Pancreas (tissue), 10 donors: Measurements from ENCODE around the gene EREG. TPM values are rescaled to one million over a fixed set of nuclear protein-coding genes. Genes with fewer than 3 reads are reported as not detected.

Experiments used
- ATAC-seq, 4 donors: fragments of 200-7000 bp; cut with Tn5 transposase; one replicate each; pipeline versions ENCODE4 v1.8.0 to v1.9.1; 2020; ENCODE audit warnings: mild to moderate bottlenecking in 4 of 4, moderate library complexity in 4 of 4
- DNase-seq, 6 donors: peaks; one replicate each; pipeline ENCODE4 v3.0.0-alpha.2; 2020
- FAIRE-seq: peaks from 2 replicates; lab custom pipeline; 2012; peaks lifted over from hg19 to GRCh38; lab: Jason Lieb, UNC
- H3K27ac ChIP-seq, 4 donors: fragments of 200-600 bp; sonication (generic); 1 replicate in 3 of 4; 2 replicates in 1 of 4; pipeline versions ENCODE4 v1.5.0 to v1.8.0; 2020
- H3K27me3 ChIP-seq, 4 donors: fragments of 200-600 bp; one replicate each; pipeline ENCODE4 v1.8.0; 2021
- H3K36me3 ChIP-seq, 3 donors: fragments of 200-600 bp; sonication (generic) in 1 of 3; one replicate each; pipeline versions ENCODE4 v1.5.0 to v1.8.0; 2020 to 2021
- H3K4me1 ChIP-seq, 3 donors: fragments of 200-600 bp; one replicate each; pipeline ENCODE4 v1.8.0; 2021
- H3K4me3 ChIP-seq, 4 donors: fragments of 200-600 bp; sonication (generic) in 2 of 4; one replicate each; pipeline versions ENCODE4 v1.5.0 to v1.8.0; 2020 to 2021
- H3K9me3 ChIP-seq, 4 donors: fragments of 200-600 bp; one replicate each; pipeline ENCODE4 v1.8.0; 2021
- WGBS, 2 donors: extraction: QIAGEN DNeasy Blood & Tissue Kit; methylation state at CpG; one replicate each; pipeline ENCODE4 v1.1.7; 2013; 5-methylcytosine and 5-hydroxymethylcytosine counted together
- intact Hi-C, 3 donors: fragments of 100-400 bp; cut with DNase I; formaldehyde crosslinking; loops; one replicate each; pipeline versions ENCODE4 v1.11.1 to v1.14.2; 2022
- polyA plus RNA-seq, 2 donors: library from polyadenylated mRNA; stranded (reverse); fragments of 200-250 nt; gene quantifications; one replicate each; pipeline ENCODE4 v1.2.3, GENCODE V29; 2013
- total RNA-seq, 6 donors: library from RNA; stranded (reverse); fragmentation: NEBNext Ultra II Directional in 4 of 6; extraction: Animal tissue kit (Norgen Biotek cat#: 25700) in 4 of 6; gene quantifications; one replicate each; pipeline versions ENCODE4 v1.2.1 to v1.2.4, GENCODE V29; 2021 to 2023
- TF ChIP-seq, protein P1 (sequence below), 4 donors: fragments of 200-600 bp; sonication (generic) in 3 of 4; IDR thresholded peaks; one replicate each; pipeline versions ENCODE4 v1.5.0 to v1.8.0; 2021; ENCODE audit warnings: antibody characterized with exemption in 4 of 4
- donor health status: healthy with polysubstance abuse.
- donor health status: DM: no; HTN: no; CAD: no; lungs with moderate emphysema.
- donor health status: DM: no; HTN: no; CAD: no.
- donor health status: control.
- donor health status: control.
- donor health status: Bipolar disorder and iron deficiency.
- donor health status: DM: yes; HTN: yes; CAD: no.
- donor health status: DM: no; HTN: no; CAD: no.
- donor health status: DM: no; HTN: no; CAD: no.
- donor health status: DM: yes; HTN: yes; CAD: no.

Gene EREG
- total and polyA plus RNA-seq, 8 donors, result 0.06 to 0.09 (median 0.09) TPM; not detected in 5

DNA sequence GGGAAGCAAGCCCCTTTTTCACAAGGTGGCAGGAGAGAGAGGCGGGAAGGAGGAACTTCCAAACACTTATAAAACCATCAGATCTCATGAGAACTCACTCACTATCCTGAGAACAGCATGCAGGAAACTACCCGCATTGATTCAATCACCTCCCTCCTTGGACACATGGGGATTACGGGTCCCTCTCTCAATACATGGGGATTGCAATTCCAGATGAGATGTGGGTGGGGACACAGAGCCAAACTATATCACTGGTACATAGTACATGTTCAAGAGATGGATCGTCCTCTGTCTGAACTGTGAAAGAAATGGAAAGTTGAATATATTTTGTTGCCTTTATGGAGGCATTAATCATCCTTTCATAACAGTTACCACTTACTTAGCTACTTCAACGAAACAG is 12.8 kb downstream of the EREG start:
- no peaks in the 10 kb centered on the region for H3K9me3 ChIP-seq
- H3K4me3 ChIP-seq, result no peak overlapping the region
- no peaks in the 10 kb centered on the region for H3K36me3 ChIP-seq
- H3K27ac ChIP-seq, result no peak overlapping the region
- FAIRE-seq (no peak), ATAC-seq (no peak), DNase-seq (no peak)
- intact Hi-C loops, result loop anchor here in 1 of 3 donors (10.0 kb wide), 1 partner anchor 297 kb away; no protein-coding TSS in a partner anchor
- H3K27me3 ChIP-seq, result peaks cover 0 to 3% (median 0%) of the 10 kb centered on the region in 4 donors
- WGBS, 2 donors, result 55 to 63% methylated on average over 5 of the region's 5 CpGs
- no peaks in the 10 kb centered on the region for H3K4me1 ChIP-seq
- TF ChIP-seq, protein P1, sequence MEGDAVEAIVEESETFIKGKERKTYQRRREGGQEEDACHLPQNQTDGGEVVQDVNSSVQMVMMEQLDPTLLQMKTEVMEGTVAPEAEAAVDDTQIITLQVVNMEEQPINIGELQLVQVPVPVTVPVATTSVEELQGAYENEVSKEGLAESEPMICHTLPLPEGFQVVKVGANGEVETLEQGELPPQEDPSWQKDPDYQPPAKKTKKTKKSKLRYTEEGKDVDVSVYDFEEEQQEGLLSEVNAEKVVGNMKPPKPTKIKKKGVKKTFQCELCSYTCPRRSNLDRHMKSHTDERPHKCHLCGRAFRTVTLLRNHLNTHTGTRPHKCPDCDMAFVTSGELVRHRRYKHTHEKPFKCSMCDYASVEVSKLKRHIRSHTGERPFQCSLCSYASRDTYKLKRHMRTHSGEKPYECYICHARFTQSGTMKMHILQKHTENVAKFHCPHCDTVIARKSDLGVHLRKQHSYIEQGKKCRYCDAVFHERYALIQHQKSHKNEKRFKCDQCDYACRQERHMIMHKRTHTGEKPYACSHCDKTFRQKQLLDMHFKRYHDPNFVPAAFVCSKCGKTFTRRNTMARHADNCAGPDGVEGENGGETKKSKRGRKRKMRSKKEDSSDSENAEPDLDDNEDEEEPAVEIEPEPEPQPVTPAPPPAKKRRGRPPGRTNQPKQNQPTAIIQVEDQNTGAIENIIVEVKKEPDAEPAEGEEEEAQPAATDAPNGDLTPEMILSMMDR (IDR thresholded peaks at IDR 0.05), result no peak

DNA sequence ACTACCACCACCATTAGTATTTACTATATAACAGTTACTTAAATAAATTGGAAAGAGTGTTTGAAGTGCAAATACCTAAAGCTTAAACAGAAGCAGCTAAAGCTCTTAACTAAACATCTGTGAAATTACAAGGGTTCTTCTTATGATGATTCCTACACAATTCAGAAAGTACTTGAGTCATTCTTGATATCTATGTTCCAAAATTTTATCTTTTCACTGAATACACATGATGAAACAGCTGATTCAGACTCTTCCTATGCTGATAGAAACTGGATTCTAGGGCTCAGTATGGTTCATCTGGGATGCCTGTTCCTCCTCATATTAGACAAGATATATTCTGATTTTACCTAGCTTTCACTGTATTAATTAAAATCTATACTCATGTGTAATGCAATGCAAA is 13.6 kb downstream of the EREG start:
- H3K27ac ChIP-seq, result no peak overlapping the region
- no peak overlapping the region for H3K4me3 ChIP-seq
- DNase-seq, result no peak
- H3K27me3 ChIP-seq, result peaks cover 0 to 3% (median 0%) of the 10 kb centered on the region in 4 donors
- no peak for ATAC-seq
- no peaks in the 10 kb centered on the region for H3K4me1 ChIP-seq
- TF ChIP-seq, protein P1 (IDR thresholded peaks at IDR 0.05), result no peak
- intact Hi-C loops, result loop anchor here in 1 of 3 donors (10.0 kb wide), 1 partner anchor 296 kb away; no protein-coding TSS in a partner anchor
- no peaks in the 10 kb centered on the region for H3K9me3 ChIP-seq
- no peak for FAIRE-seq
- H3K36me3 ChIP-seq, result no peaks in the 10 kb centered on the region

DNA sequence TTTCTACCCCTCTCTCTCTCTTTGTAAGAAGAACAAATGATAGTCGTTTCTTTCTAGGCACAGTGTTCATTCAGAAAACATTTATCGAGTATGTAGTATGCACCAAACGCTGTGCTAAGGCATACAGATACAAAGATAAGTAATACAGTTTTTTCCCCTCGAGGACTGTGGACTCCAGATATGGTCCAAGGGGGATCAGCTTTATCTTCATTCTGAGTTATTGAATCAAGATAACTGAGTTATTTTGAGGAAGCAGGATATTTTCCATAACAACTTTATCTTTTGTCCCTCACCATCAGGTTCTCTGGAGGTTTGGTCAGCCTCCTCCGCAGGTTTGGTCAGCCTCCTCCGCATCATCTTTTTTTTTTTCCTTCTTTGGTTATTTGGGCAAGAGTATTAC is 15.0 kb downstream of the EREG start:
- FAIRE-seq, result no peak

DNA sequence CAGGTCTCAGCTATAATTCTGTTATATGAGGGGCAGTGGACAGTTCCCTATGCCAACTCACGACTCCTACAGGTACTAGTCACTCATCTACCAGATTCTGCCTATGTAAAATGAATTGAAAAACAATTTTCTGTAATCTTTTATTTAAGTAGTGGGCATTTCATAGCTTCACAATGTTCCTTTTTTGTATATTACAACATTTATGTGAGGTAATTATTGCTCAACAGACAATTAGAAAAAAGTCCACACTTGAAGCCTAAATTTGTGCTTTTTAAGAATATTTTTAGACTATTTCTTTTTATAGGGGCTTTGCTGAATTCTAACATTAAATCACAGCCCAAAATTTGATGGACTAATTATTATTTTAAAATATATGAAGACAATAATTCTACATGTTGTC is 20.4 kb downstream of the EREG start:
- ATAC-seq (no peak), FAIRE-seq (no peak), DNase-seq (no peak)
- H3K4me1 ChIP-seq, result no peaks in the 10 kb centered on the region
- 49 to 53% methylated on average over 1 of the region's 1 CpG for WGBS, 2 donors
- no peaks in the 10 kb centered on the region for H3K27me3 ChIP-seq
- H3K4me3 ChIP-seq, result no peak overlapping the region
- TF ChIP-seq, protein P1 (IDR thresholded peaks at IDR 0.05), result no peak
- no peak overlapping the region for H3K27ac ChIP-seq
- H3K36me3 ChIP-seq, result no peaks in the 10 kb centered on the region
- no peaks in the 10 kb centered on the region for H3K9me3 ChIP-seq
- intact Hi-C loops, result no loop called here

More for the DNA sequence above, 15.0 kb downstream of the EREG start:
- H3K9me3 ChIP-seq, result no peaks in the 10 kb centered on the region
- peaks cover 0 to 3% (median 0%) of the 10 kb centered on the region in 4 donors for H3K27me3 ChIP-seq
- ATAC-seq (no peak), DNase-seq (no peak)
- TF ChIP-seq, protein P1 (IDR thresholded peaks at IDR 0.05), result no peak
- H3K4me3 ChIP-seq, result no peak overlapping the region
- WGBS, 2 donors, result 66 to 72% methylated on average over 6 of the region's 6 CpGs
- H3K27ac ChIP-seq, result no peak overlapping the region
- intact Hi-C loops, result loop anchor here in 1 of 3 donors (10.0 kb wide), 1 partner anchor 295 kb away; no protein-coding TSS in a partner anchor
- no peaks in the 10 kb centered on the region for H3K4me1 ChIP-seq
- H3K36me3 ChIP-seq, result no peaks in the 10 kb centered on the region

DNA sequence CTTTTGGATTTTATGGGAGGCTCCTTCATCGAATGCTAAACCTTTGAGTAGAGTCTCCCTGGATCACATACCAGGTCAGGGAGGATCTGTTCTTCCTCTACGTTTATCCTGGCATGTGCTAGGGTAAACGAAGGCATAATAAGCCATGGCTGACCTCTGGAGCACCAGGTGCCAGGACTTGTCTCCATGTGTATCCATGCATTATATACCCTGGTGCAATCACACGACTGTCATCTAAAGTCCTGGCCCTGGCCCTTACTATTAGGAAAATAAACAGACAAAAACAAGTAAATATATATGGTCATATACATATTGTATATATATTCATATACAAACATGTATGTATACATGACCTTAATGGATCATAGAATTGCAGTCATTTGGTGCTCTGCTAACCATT is 21.2 kb downstream of the EREG start:
- Histone ChIP-seq H3K36me3 (no peaks in the 10 kb centered on the region), H3K9me3 (no peaks in the 10 kb centered on the region), H3K4me1 (no peaks in the 10 kb centered on the region), H3K27ac (no peak overlapping the region), H3K27me3 (no peaks in the 10 kb centered on the region), H3K4me3 (no peak overlapping the region)
- DNase-seq, result no peak
- WGBS, 2 donors, result 50 to 59% methylated on average over 4 of the region's 4 CpGs
- no peak for FAIRE-seq
- intact Hi-C loops, result no loop called here
- no peak for ATAC-seq
- TF ChIP-seq, protein P1 (IDR thresholded peaks at IDR 0.05), result no peak
